ENCODE results near the gene MT2A. TPM values are rescaled to one million over a fixed set of nuclear protein-coding genes. Genes with fewer than 3 reads are reported as not detected.
"Not testable (repeated sequence)": the region's sequence is repeated elsewhere in the genome, so short reads cannot be mapped to it uniquely, and the experiment has no call there.

Gene MT2A
- total RNA-seq, 1 experiment from 2014 or later = 44.1 TPM

GRCh38 chr16:56620339-56620897 lies 12.0 kb downstream of the MT2A start:
- DNase-seq (ENCODE audit: low spot score) = no peak

GRCh38 chr16:56621665-56622445 lies 13.5 kb downstream of the MT2A start:
- not testable (repeated sequence) for DNase-seq (ENCODE audit: low spot score)

- DNase-seq (ENCODE audit: low spot score) = not testable (repeated sequence)
These were observed 14.8 kb downstream of the MT2A start for GRCh38 chr16:56623184-56623583.

GRCh38 chr16:56623637-56624036 lies 15.3 kb downstream of the MT2A start:
- no peak for DNase-seq (ENCODE audit: low spot score)

GRCh38 chr16:56625140-56625942 lies 17.0 kb downstream of the MT2A start, which contains the start of gene MT1E:
MT1E (plus strand) TSS chr16:56625781; CDS start chr16:56625852, 71 bp downstream.
- peak; percentile 92 for DNase-seq (ENCODE audit: low spot score)

GRCh38 chr16:56625943-56626654 lies 17.7 kb downstream of the MT2A start:
- no peak for DNase-seq (ENCODE audit: low spot score)

- no peak for DNase-seq (ENCODE audit: low spot score)
These were observed 18.3 kb downstream of the MT2A start for GRCh38 chr16:56626685-56627084.

- DNase-seq (ENCODE audit: low spot score) = no peak
These were observed 20.3 kb downstream of the MT2A start for GRCh38 chr16:56628486-56629350.

- no peak for DNase-seq (ENCODE audit: low spot score)
These were observed 21.1 kb downstream of the MT2A start for GRCh38 chr16:56629531-56629930.

GRCh38 chr16:56630134-56630533 lies 21.8 kb downstream of the MT2A start:
- DNase-seq (ENCODE audit: low spot score) = no peak

GRCh38 chr16:56631197-56631596 lies 22.8 kb downstream of the MT2A start:
- no peak for DNase-seq (ENCODE audit: low spot score)

GRCh38 chr16:56631832-56632155 lies 23.4 kb downstream of the MT2A start:
- no peak for DNase-seq (ENCODE audit: low spot score)

- no peak for DNase-seq (ENCODE audit: low spot score)
These were observed 23.9 kb downstream of the MT2A start, which contains the start of gene MT1M for GRCh38 chr16:56632156-56632847. MT1M (plus strand) TSS chr16:56632659; CDS start chr16:56632732, 73 bp downstream.

GRCh38 chr16:56632848-56633365 lies 24.5 kb downstream of the MT2A start:
- DNase-seq (ENCODE audit: low spot score) = no peak

GRCh38 chr16:56633535-56633934 lies 25.2 kb downstream of the MT2A start:
- DNase-seq (ENCODE audit: low spot score) = no peak

- no peak for DNase-seq (ENCODE audit: low spot score)
These were observed 26.5 kb downstream of the MT2A start for GRCh38 chr16:56634715-56635440.

- DNase-seq (ENCODE audit: low spot score) = no peak
These were observed 27.1 kb downstream of the MT2A start for GRCh38 chr16:56635441-56635967.

GRCh38 chr16:56636616-56637413 lies 28.4 kb downstream of the MT2A start:
- DNase-seq (ENCODE audit: low spot score) = no peak

All from HT-29 (cell line).